ENCODE data around the gene ANKRD40CL. TPM values are rescaled to one million over a fixed set of nuclear protein-coding genes. Genes with fewer than 3 reads are reported as not detected.

Gene ANKRD40CL
- total and polyA plus RNA-seq, 9 of the 15 experiments (the other 6 are each of a cell fraction or from before 2014, with no cell fraction given), result not detected

- TF ChIP-seq CLOCK (CRISPR knock-in tag; IDR thresholded peaks at IDR 0.05; ENCODE audit: borderline replicate concordance), result no peak
- TF ChIP-seq EP300 (IDR thresholded peaks at IDR 0.05; ENCODE audit: low read length), result no peak
- TF ChIP-seq RFX1 (IDR thresholded peaks at IDR 0.05), result no peak
- no peak for TF ChIP-seq ZNF511 (CRISPR knock-in tag; IDR thresholded peaks at IDR 0.05)
- TF ChIP-seq TRIM25 (IDR thresholded peaks at IDR 0.05; ENCODE audit: borderline replicate concordance), result no peak
These were observed 19.8 kb upstream of the ANKRD40CL start (continued) for GRCh38 chr17:50787106-50787505.

Data from K562 (cell line).